Right atrium auricular region (tissue), 2 donors: ENCODE measurements around the gene VWA7. TPM values are rescaled to one million over a fixed set of nuclear protein-coding genes. Genes with fewer than 3 reads are reported as not detected.
A peak's percentile ranks its signal among the peaks of the same experiment; 100 is the strongest.
"Not testable (repeated sequence)": the region's sequence is repeated elsewhere in the genome, so short reads cannot be mapped to it uniquely, and the experiment has no call there.

Source experiments
- DNase-seq: peaks from one replicate; pipeline ENCODE4 v3.0.0-alpha.2; 2019; ENCODE audit warnings: low spot score
- H3K27ac ChIP-seq, 2 donors: fragments of 200-600 bp; sonication (generic); 1 replicate in 1 of 2; 2 replicates in 1 of 2; pipeline ENCODE4 v1.5.1; 2016 to 2019
- H3K27me3 ChIP-seq, 2 donors: fragments of 200-600 bp; sonication (generic); one replicate each; pipeline versions ENCODE4 v1.5.1 to v1.6.0; 2017 to 2019
- H3K36me3 ChIP-seq: fragments of 200-600 bp; sonication (generic); one replicate; pipeline ENCODE4 v1.5.1; 2016
- H3K4me1 ChIP-seq, 2 donors: fragments of 200-600 bp; sonication (generic); one replicate each; pipeline versions ENCODE4 v1.5.1 to v1.6.0; 2017 to 2019
- H3K4me3 ChIP-seq, 2 donors: fragments of 200-600 bp; sonication (generic); 1 replicate in 1 of 2; 2 replicates in 1 of 2; pipeline ENCODE4 v1.5.1; 2017 to 2019; ENCODE audit warnings: mild to moderate bottlenecking in 1 of 2, moderate library complexity in 1 of 2
- H3K9me3 ChIP-seq, 2 donors: fragments of 200-600 bp; sonication (generic); one replicate each; pipeline ENCODE4 v1.5.1; 2019
- CTCF ChIP-seq, 2 donors: fragments of 200-600 bp; sonication (generic); IDR thresholded peaks; one replicate each; pipeline ENCODE4 v1.5.1; 2019; ENCODE audit warnings: antibody characterized with exemption in 2 of 2
- total RNA-seq, 2 donors: library from RNA; depleted of rRNA; stranded (reverse); fragments of >200 nt; gene quantifications; one replicate each; pipeline ENCODE4 v1.1.0, GENCODE V29; 2016

VWA7 gene
- total RNA-seq, 2 donors from 2014 or later, result 4.1 to 7.5 TPM

- no peaks in the 10 kb centered on the region for H3K9me3 ChIP-seq
- peak overlapping the region; percentile 99 to 100 for H3K27ac ChIP-seq
- no peak for TF ChIP-seq CTCF (IDR thresholded peaks at IDR 0.05)
- H3K4me1 ChIP-seq, result peaks cover 0 to 56% of the 10 kb centered on the region in 2 donors
- no peaks in the 10 kb centered on the region for H3K27me3 ChIP-seq
- peak; percentile 76 for DNase-seq
- H3K4me3 ChIP-seq, result peak overlapping the region; percentile 47 to 54
- no peaks in the 10 kb centered on the region for H3K36me3 ChIP-seq
Observed at GRCh38 chr6:31821301-31822035, 44.3 kb upstream of the VWA7 start.

- Histone ChIP-seq H3K27ac (peak overlapping the region; percentile 99 to 100), H3K4me1 (peaks cover 0 to 48% of the 10 kb centered on the region in 2 donors)
- DNase-seq, H3K36me3 ChIP-seq, H3K9me3 ChIP-seq, H3K27me3 ChIP-seq, H3K4me3 ChIP-seq: not testable (repeated sequence)
Observed at GRCh38 chr6:31820399-31820798, 43.3 kb upstream of the VWA7 start.

GRCh38 chr6:31819871-31820299, 42.8 kb upstream of the VWA7 start:
- Histone ChIP-seq H3K4me1 (peaks cover 0 to 48% of the 10 kb centered on the region in 2 donors), H3K4me3 (no peak overlapping the region), H3K27ac (peak overlapping the region; percentile 99 to 100), H3K9me3 (no peaks in the 10 kb centered on the region), H3K36me3 (no peaks in the 10 kb centered on the region), H3K27me3 (no peaks in the 10 kb centered on the region)
- DNase-seq, result no peak
- TF ChIP-seq CTCF (IDR thresholded peaks at IDR 0.05), result no peak

GRCh38 chr6:31817929-31818511, 40.9 kb upstream of the VWA7 start:
- H3K27ac ChIP-seq, result peak overlapping the region; percentile 99 to 100
- not testable (repeated sequence) for DNase-seq, H3K9me3 ChIP-seq, H3K36me3 ChIP-seq, H3K27me3 ChIP-seq
- H3K4me1 ChIP-seq, result peaks cover 0 to 54% of the 10 kb centered on the region in 2 donors
- peak overlapping the region; percentile 58 to 61 for H3K4me3 ChIP-seq

GRCh38 chr6:31817133-31817928, 40.2 kb upstream of the VWA7 start:
- Histone ChIP-seq H3K4me1 (peaks cover 0 to 47% of the 10 kb centered on the region in 2 donors), H3K4me3 (peak overlapping the region; percentile 58 to 61), H3K27ac (peak overlapping the region; percentile 99 to 100)
- H3K36me3 ChIP-seq, H3K27me3 ChIP-seq, DNase-seq, H3K9me3 ChIP-seq: not testable (repeated sequence)
- peak in 1 of 2 donors; percentile 28 for TF ChIP-seq CTCF (IDR thresholded peaks at IDR 0.05)

GRCh38 chr6:31815025-31815838, 38.1 kb upstream of the VWA7 start, which contains the start of the genes HSPA1A and HSPA1L:
Gene HSPA1A, plus strand, starts transcription at chr6:31815543. Its CDS starts 214 bp downstream, at chr6:31815757.
Gene HSPA1L, minus strand, starts transcription at chr6:31815283. Its CDS starts 3,311 bp downstream, at chr6:31811972.
- no peaks in the 10 kb centered on the region for H3K9me3 ChIP-seq
- no peak for TF ChIP-seq CTCF (IDR thresholded peaks at IDR 0.05)
- DNase-seq, result peak; percentile 98
- H3K4me3 ChIP-seq, result peak within 1 kb of the TSS; percentile 56 to 61
- peak within 1 kb of the TSS; percentile 100 for H3K27ac ChIP-seq
- H3K27me3 ChIP-seq, result no peaks in the 10 kb centered on the region
- H3K4me1 ChIP-seq, result peaks cover 0 to 36% of the 10 kb centered on the region in 2 donors
- H3K36me3 ChIP-seq, result no peaks in the 10 kb centered on the region
